HUES64 (cell line): ENCODE results near the gene SLC7A6.

Source experiments
- H3K27ac ChIP-seq: 2 replicates; pipeline ENCODE4 v1.7.0; 2013; ENCODE audit warnings: low read depth, low read length, inconsistent platforms
- H3K27me3 ChIP-seq: 2 replicates; pipeline ENCODE4 v1.6.1; 2013; ENCODE audit warnings: mild to moderate bottlenecking, low read length; ENCODE audit not compliant: insufficient read depth
- H3K36me3 ChIP-seq: 2 replicates; pipeline ENCODE4 v1.6.1; 2013; ENCODE audit warnings: mild to moderate bottlenecking, low read length; ENCODE audit not compliant: insufficient read depth
- H3K4me1 ChIP-seq: 2 replicates; pipeline ENCODE4 v1.6.1; 2013; ENCODE audit warnings: mild to moderate bottlenecking, low read length, moderate library complexity; ENCODE audit not compliant: insufficient read depth
- H3K4me3 ChIP-seq: 2 replicates; pipeline ENCODE4 v1.5.1; 2013; ENCODE audit warnings: mild to moderate bottlenecking, low read length, moderate library complexity
- H3K9ac ChIP-seq: 2 replicates; pipeline ENCODE4 v1.6.1; 2013; ENCODE audit warnings: mild to moderate bottlenecking, low read depth, low read length
- H3K9me3 ChIP-seq: 2 replicates; pipeline ENCODE4 v1.6.1; 2013; ENCODE audit warnings: low read depth, low read length; ENCODE audit not compliant: insufficient read depth
- WGBS: fragments of 150-250, 120-280 bp; methylation state at CpG from one replicate; pipeline ENCODE4 v1.1.7; 2013; ENCODE audit warnings: missing lambda C conversion rate; 5-methylcytosine and 5-hydroxymethylcytosine counted together

SLC7A6 gene

GRCh38 chr16:68235887-68236136 lies 28.5 kb upstream of the SLC7A6 start, which contains the start of gene ESRP2:
Gene ESRP2, minus strand, starts transcription at chr16:68236127. Its CDS starts 82 bp downstream, at chr16:68236045.
- peak within 1 kb of the TSS; percentile 72 for H3K9ac ChIP-seq
- H3K36me3 ChIP-seq = peaks cover 25% of the 10 kb centered on the region
- H3K4me1 ChIP-seq = peaks cover 20% of the 10 kb centered on the region
- WGBS = under 1% methylated on average over 36 of the region's 36 CpGs
- peaks cover 24% of the 10 kb centered on the region for H3K27me3 ChIP-seq
- peak within 1 kb of the TSS; percentile 99 for H3K27ac ChIP-seq
- peak within 1 kb of the TSS; percentile 60 for H3K4me3 ChIP-seq
- H3K9me3 ChIP-seq = no peaks in the 10 kb centered on the region

- peaks cover 20% of the 10 kb centered on the region for H3K4me1 ChIP-seq
- peak overlapping the region; percentile 60 for H3K4me3 ChIP-seq
- peak overlapping the region; percentile 99 for H3K27ac ChIP-seq
- no peaks in the 10 kb centered on the region for H3K9me3 ChIP-seq
- WGBS = 3% methylated on average over 45 of the region's 45 CpGs
- peaks cover 24% of the 10 kb centered on the region for H3K27me3 ChIP-seq
- H3K36me3 ChIP-seq = peaks cover 20% of the 10 kb centered on the region
- H3K9ac ChIP-seq = peak overlapping the region; percentile 70
Observed at GRCh38 chr16:68236137-68236825, 28.0 kb upstream of the SLC7A6 start.

GRCh38 chr16:68236826-68237242 lies 27.5 kb upstream of the SLC7A6 start:
- H3K9me3 ChIP-seq = no peaks in the 10 kb centered on the region
- H3K4me1 ChIP-seq = peaks cover 20% of the 10 kb centered on the region
- H3K36me3 ChIP-seq = peaks cover 15% of the 10 kb centered on the region
- H3K27ac ChIP-seq = peak overlapping the region; percentile 99
- WGBS = 4% methylated on average over 21 of the region's 21 CpGs
- peak overlapping the region; percentile 60 for H3K4me3 ChIP-seq
- H3K9ac ChIP-seq = peak overlapping the region; percentile 70
- H3K27me3 ChIP-seq = peaks cover 24% of the 10 kb centered on the region

GRCh38 chr16:68237243-68238028 lies 26.9 kb upstream of the SLC7A6 start:
- peak overlapping the region; percentile 72 for H3K9ac ChIP-seq
- WGBS = under 1% methylated on average over 72 of the region's 72 CpGs
- peaks cover 10% of the 10 kb centered on the region for H3K36me3 ChIP-seq
- H3K27me3 ChIP-seq = peaks cover 24% of the 10 kb centered on the region
- peaks cover 20% of the 10 kb centered on the region for H3K4me1 ChIP-seq
- no peaks in the 10 kb centered on the region for H3K9me3 ChIP-seq
- H3K4me3 ChIP-seq = peak overlapping the region; percentile 60
- peak overlapping the region; percentile 99 for H3K27ac ChIP-seq

- Histone ChIP-seq H3K4me3 (peak overlapping the region; percentile 58), H3K36me3 (peaks cover 7% of the 10 kb centered on the region), H3K27me3 (peaks cover 24% of the 10 kb centered on the region), H3K9me3 (no peaks in the 10 kb centered on the region), H3K9ac (peak overlapping the region; percentile 72), H3K27ac (peak overlapping the region; percentile 95), H3K4me1 (peaks cover 20% of the 10 kb centered on the region)
- 25% methylated on average over 19 of the region's 20 CpGs for WGBS
Observed at GRCh38 chr16:68238029-68238345, 26.3 kb upstream of the SLC7A6 start.

- Histone ChIP-seq H3K4me1 (peaks cover 5% of the 10 kb centered on the region; the same call in 1 of the 2 replicates), H3K9ac (no peak overlapping the region), H3K9me3 (no peaks in the 10 kb centered on the region), H3K36me3 (no peaks in the 10 kb centered on the region), H3K4me3 (no peak overlapping the region), H3K27me3 (peaks cover 18% of the 10 kb centered on the region), H3K27ac (no peak overlapping the region)
- WGBS = 82% methylated on average over 7 of the region's 7 CpGs
Observed at GRCh38 chr16:68242085-68242484, 22.2 kb upstream of the SLC7A6 start.

GRCh38 chr16:68242926-68243858 lies 21.1 kb upstream of the SLC7A6 start:
- H3K36me3 ChIP-seq = no peaks in the 10 kb centered on the region
- H3K4me3 ChIP-seq = no peak overlapping the region
- 89% methylated on average over 9 of the region's 9 CpGs for WGBS
- no peak overlapping the region for H3K27ac ChIP-seq
- H3K27me3 ChIP-seq = peaks cover 18% of the 10 kb centered on the region
- H3K9me3 ChIP-seq = no peaks in the 10 kb centered on the region
- H3K9ac ChIP-seq = no peak overlapping the region
- H3K4me1 ChIP-seq = peaks cover 5% of the 10 kb centered on the region; the same call in 1 of the 2 replicates

- Histone ChIP-seq H3K36me3 (no peaks in the 10 kb centered on the region), H3K27me3 (peaks cover 18% of the 10 kb centered on the region), H3K27ac (no peak overlapping the region), H3K9me3 (no peaks in the 10 kb centered on the region), H3K4me3 (peak overlapping the region; percentile 80), H3K4me1 (peaks cover 5% of the 10 kb centered on the region; the same call in 1 of the 2 replicates), H3K9ac (peak overlapping the region; percentile 22; the same call in 1 of the 2 replicates)
- WGBS = 16% methylated on average over 20 of the region's 20 CpGs
Observed at GRCh38 chr16:68244481-68244902, 19.8 kb upstream of the SLC7A6 start.

GRCh38 chr16:68244903-68245853 lies 19.1 kb upstream of the SLC7A6 start, which contains the start of gene PLA2G15:
Gene PLA2G15, plus strand, starts transcription at chr16:68245373. Its CDS starts 54 bp downstream, at chr16:68245427.
- peak within 1 kb of the TSS; percentile 22; the same call in 1 of the 2 replicates for H3K9ac ChIP-seq
- no peak within 1 kb of the TSS for H3K27ac ChIP-seq
- H3K4me1 ChIP-seq = peaks cover 5% of the 10 kb centered on the region; the same call in 1 of the 2 replicates
- WGBS = 2% methylated on average over 73 of the region's 75 CpGs
- H3K27me3 ChIP-seq = peaks cover 18% of the 10 kb centered on the region
- peak within 1 kb of the TSS; percentile 80 for H3K4me3 ChIP-seq
- H3K9me3 ChIP-seq = no peaks in the 10 kb centered on the region
- H3K36me3 ChIP-seq = no peaks in the 10 kb centered on the region

GRCh38 chr16:68246121-68246520 lies 18.2 kb upstream of the SLC7A6 start:
- Histone ChIP-seq H3K4me1 (peaks cover 5% of the 10 kb centered on the region; the same call in 1 of the 2 replicates), H3K4me3 (peak overlapping the region; percentile 80)
- WGBS = 91% methylated on average over 7 of the region's 7 CpGs

More at GRCh38 chr16:68246121-68246520, 18.2 kb upstream of the SLC7A6 start:
- no peak overlapping the region for H3K9ac ChIP-seq
- H3K27me3 ChIP-seq = peaks cover 18% of the 10 kb centered on the region
- H3K9me3 ChIP-seq = no peaks in the 10 kb centered on the region
- H3K27ac ChIP-seq = no peak overlapping the region
- H3K36me3 ChIP-seq = no peaks in the 10 kb centered on the region
